Measurements from ENCODE around the gene RIC8B.
"Not testable (repeated sequence)": the region's sequence is repeated elsewhere in the genome, so short reads cannot be mapped to it uniquely, and the experiment has no call there.

Gene RIC8B

GRCh38 chr12:106910202-106910601 is 135.7 kb downstream of the RIC8B start:
- DNase-seq, result no peak

GRCh38 chr12:106911581-106911980 is 137.1 kb downstream of the RIC8B start:
- DNase-seq, result no peak

GRCh38 chr12:106913456-106913855 is 139.0 kb downstream of the RIC8B start:
- DNase-seq, result no peak

- no peak for DNase-seq
Observed at GRCh38 chr12:106914796-106915634, 140.5 kb downstream of the RIC8B start.

- DNase-seq, result no peak
Observed at GRCh38 chr12:106915635-106916026, 141.1 kb downstream of the RIC8B start.

GRCh38 chr12:106917503-106917902 is 143.0 kb downstream of the RIC8B start:
- no peak for DNase-seq

- DNase-seq, result peak; percentile 34
Observed at GRCh38 chr12:106918746-106919145, 144.3 kb downstream of the RIC8B start.

- DNase-seq, result peak; percentile 26
Observed at GRCh38 chr12:106919910-106920544, 145.5 kb downstream of the RIC8B start.

GRCh38 chr12:106921976-106922375 is 147.5 kb downstream of the RIC8B start:
- not testable (repeated sequence) for DNase-seq

- not testable (repeated sequence) for DNase-seq
Observed at GRCh38 chr12:106923594-106923993, 149.1 kb downstream of the RIC8B start.

- DNase-seq, result no peak
Observed at GRCh38 chr12:106924268-106924861, 149.9 kb downstream of the RIC8B start.

- no peak for DNase-seq
Observed at GRCh38 chr12:106926657-106927056, 152.2 kb downstream of the RIC8B start.

GRCh38 chr12:106934277-106934676 is 159.8 kb downstream of the RIC8B start:
- no peak for DNase-seq
